ENCODE results near the gene CD109.

CD109 gene

GRCh38 chr6:73728548-73729205 lies 32.7 kb downstream of the CD109 start:
- peak; percentile 68 for DNase-seq

- DNase-seq: no peak
Observed at GRCh38 chr6:73731285-73731684, 35.3 kb downstream of the CD109 start.

- DNase-seq: peak; percentile 56
Observed at GRCh38 chr6:73732845-73733675, 37.1 kb downstream of the CD109 start.

GRCh38 chr6:73733791-73734190 lies 37.8 kb downstream of the CD109 start:
- DNase-seq: no peak

- DNase-seq: no peak
Observed at GRCh38 chr6:73734832-73735453, 38.9 kb downstream of the CD109 start.

- DNase-seq: no peak
Observed at GRCh38 chr6:73738367-73739028, 42.5 kb downstream of the CD109 start.

GRCh38 chr6:73739096-73739495 lies 43.1 kb downstream of the CD109 start:
- peak; percentile 31 for DNase-seq

- no peak for DNase-seq
Observed at GRCh38 chr6:73742433-73742832, 46.4 kb downstream of the CD109 start.

- no peak for DNase-seq
Observed at GRCh38 chr6:73743081-73743480, 47.1 kb downstream of the CD109 start.

- no peak for DNase-seq
Observed at GRCh38 chr6:73743556-73743955, 47.6 kb downstream of the CD109 start.

GRCh38 chr6:73746787-73747186 lies 50.8 kb downstream of the CD109 start:
- no peak for DNase-seq

- DNase-seq: no peak
Observed at GRCh38 chr6:73747289-73747688, 51.3 kb downstream of the CD109 start.

- no peak for DNase-seq
Observed at GRCh38 chr6:73752943-73753342, 56.9 kb downstream of the CD109 start.

GRCh38 chr6:73766040-73766439 lies 70.0 kb downstream of the CD109 start:
- DNase-seq: no peak

- DNase-seq: no peak
Observed at GRCh38 chr6:73768558-73768957, 72.6 kb downstream of the CD109 start.

- no peak for DNase-seq
Observed at GRCh38 chr6:73769976-73770375, 74.0 kb downstream of the CD109 start.

- DNase-seq: no peak
Observed at GRCh38 chr6:73774311-73774774, 78.3 kb downstream of the CD109 start.

- DNase-seq: no peak
Observed at GRCh38 chr6:73779943-73780342, 83.9 kb downstream of the CD109 start.

GRCh38 chr6:73782911-73783310 lies 86.9 kb downstream of the CD109 start:
- DNase-seq: no peak

GRCh38 chr6:73784726-73785505 lies 88.9 kb downstream of the CD109 start:
- DNase-seq: no peak

GRCh38 chr6:73790574-73790973 lies 94.6 kb downstream of the CD109 start:
- DNase-seq: no peak

- no peak for DNase-seq
Observed at GRCh38 chr6:73791336-73791735, 95.3 kb downstream of the CD109 start.

- DNase-seq: no peak
Observed at GRCh38 chr6:73792738-73793137, 96.7 kb downstream of the CD109 start.
